SK-N-SH treated with all-trans-retinoic acid at 6 μM for 48 hours (cell line): ENCODE results near the gene ARSB.

Source experiments
- ATAC-seq: fragments of 200-7000 bp; cut with Tn5 transposase; 3 replicates; pipeline ENCODE4 v1.9.1; 2020; ENCODE audit warnings: mild to moderate bottlenecking, moderate library complexity
- ARNTL ChIP-seq: fragments of 450-650 bp; formaldehyde crosslinking; IDR thresholded peaks from 2 replicates; pipeline ENCODE4 v1.5.0; 2020; ENCODE audit warnings: low read depth, mild to moderate bottlenecking, moderate library complexity, borderline replicate concordance
- BACH2 ChIP-seq: fragments of 250-450 bp; sonication (Bioruptor Pico); IDR thresholded peaks from 2 replicates; pipeline ENCODE4 v1.9.0; 2021; ENCODE audit warnings: mild to moderate bottlenecking, borderline replicate concordance
- CSDC2 ChIP-seq: fragments of 250-450 bp; sonication (Bioruptor Pico); IDR thresholded peaks from 2 replicates; pipeline ENCODE4 v1.5.0; 2020; ENCODE audit warnings: mild to moderate bottlenecking, moderate library complexity
- ESRRG ChIP-seq: fragments of 250-450 bp; sonication (Bioruptor Pico); IDR thresholded peaks from 2 replicates; pipeline ENCODE4 v1.6.1; 2021; ENCODE audit warnings: mild to moderate bottlenecking
- GLIS3 ChIP-seq: fragments of 250-450 bp; sonication (Bioruptor Pico); IDR thresholded peaks from 2 replicates; pipeline ENCODE4 v1.5.0; 2020; ENCODE audit warnings: mild to moderate bottlenecking, moderate library complexity
- ISL1 ChIP-seq: fragments of 250-450 bp; sonication (Bioruptor Pico); IDR thresholded peaks from 2 replicates; pipeline ENCODE4 v2.1.2; 2022; ENCODE audit warnings: mild to moderate bottlenecking, moderate library complexity
- OSR1 ChIP-seq: fragments of 250-450 bp; sonication (Bioruptor Pico); IDR thresholded peaks from 2 replicates; pipeline ENCODE4 v1.8.0; 2022; ENCODE audit warnings: moderate library complexity, mild to moderate bottlenecking, inconsistent platforms
- PPARA ChIP-seq: fragments of 250-450 bp; sonication (Bioruptor Pico); IDR thresholded peaks from 2 replicates; pipeline ENCODE4 v1.5.0; 2020; ENCODE audit warnings: mild to moderate bottlenecking, borderline replicate concordance
- SNAI2 ChIP-seq: fragments of 250-450 bp; sonication (Bioruptor Pico); IDR thresholded peaks from 2 replicates; pipeline ENCODE4 v1.5.0; 2020; ENCODE audit warnings: mild to moderate bottlenecking, moderate library complexity
- TCF4 ChIP-seq: fragments of 250-450 bp; sonication (Bioruptor Pico); IDR thresholded peaks from 2 replicates; pipeline ENCODE4 v1.8.0; 2021; ENCODE audit warnings: mild to moderate bottlenecking, moderate library complexity, borderline replicate concordance
- TOX ChIP-seq: fragments of 250-450 bp; sonication (Bioruptor Pico); IDR thresholded peaks from 2 replicates; pipeline ENCODE4 v1.8.0; 2021; ENCODE audit warnings: mild to moderate bottlenecking, moderate library complexity, borderline replicate concordance
- ZC3H10 ChIP-seq: fragments of 250-450 bp; sonication (Bioruptor Pico); IDR thresholded peaks from 2 replicates; pipeline ENCODE4 v1.5.1; 2021; ENCODE audit warnings: mild to moderate bottlenecking, moderate library complexity
- ZFP3 ChIP-seq: fragments of 250-450 bp; sonication (Bioruptor Pico); IDR thresholded peaks from 2 replicates; pipeline ENCODE4 v1.5.0; 2020; ENCODE audit warnings: mild to moderate bottlenecking, moderate library complexity
- ZFP30 ChIP-seq: fragments of 450-650 bp; formaldehyde crosslinking; IDR thresholded peaks from 2 replicates; pipeline ENCODE4 v1.5.0; 2022; ENCODE audit warnings: mild to moderate bottlenecking, moderate library complexity
- ZNF565 ChIP-seq: fragments of 450-650 bp; formaldehyde crosslinking; conservative IDR thresholded peaks from 2 replicates; pipeline ENCODE4 v1.5.0; 2020; ENCODE audit warnings: low read depth, mild to moderate bottlenecking, moderate library complexity
- ZNF70 ChIP-seq: fragments of 450-650 bp; formaldehyde crosslinking; IDR thresholded peaks from 2 replicates; pipeline ENCODE4 v1.5.0; 2020; ENCODE audit warnings: mild to moderate bottlenecking, moderate library complexity
- ZNF8 ChIP-seq: fragments of 450-650 bp; formaldehyde crosslinking; IDR thresholded peaks from 2 replicates; pipeline ENCODE4 v1.5.0; 2020; ENCODE audit warnings: mild to moderate bottlenecking, moderate library complexity
- TF ChIP-seq, protein P1 (sequence below): fragments of 250-450 bp; sonication (Bioruptor Pico); IDR thresholded peaks from 2 replicates; pipeline ENCODE4 v1.8.0; 2020; ENCODE audit warnings: mild to moderate bottlenecking, moderate library complexity, borderline replicate concordance
- TF ChIP-seq, protein P2 (sequence below): fragments of 250-450 bp; sonication (Bioruptor Pico); IDR thresholded peaks from 2 replicates; pipeline ENCODE4 v1.5.1; 2020; ENCODE audit warnings: low read depth, mild to moderate bottlenecking, moderate library complexity
- TF ChIP-seq, protein P3 (sequence below): fragments of 250-450 bp; sonication (Bioruptor Pico); IDR thresholded peaks from 2 replicates; pipeline ENCODE4 v1.5.1; 2021; ENCODE audit warnings: mild to moderate bottlenecking, moderate library complexity
- TF ChIP-seq, protein P4 (sequence below): fragments of 250-450 bp; sonication (Bioruptor Pico); IDR thresholded peaks from 2 replicates; pipeline ENCODE4 v1.5.0; 2020; ENCODE audit warnings: mild to moderate bottlenecking, moderate library complexity
- TF ChIP-seq, protein P5 (sequence below): fragments of 250-450 bp; sonication (Bioruptor Pico); IDR thresholded peaks from 2 replicates; pipeline ENCODE4 v1.8.0; 2021; ENCODE audit warnings: low read depth, mild to moderate bottlenecking, moderate library complexity, borderline replicate concordance

ARSB gene

DNA sequence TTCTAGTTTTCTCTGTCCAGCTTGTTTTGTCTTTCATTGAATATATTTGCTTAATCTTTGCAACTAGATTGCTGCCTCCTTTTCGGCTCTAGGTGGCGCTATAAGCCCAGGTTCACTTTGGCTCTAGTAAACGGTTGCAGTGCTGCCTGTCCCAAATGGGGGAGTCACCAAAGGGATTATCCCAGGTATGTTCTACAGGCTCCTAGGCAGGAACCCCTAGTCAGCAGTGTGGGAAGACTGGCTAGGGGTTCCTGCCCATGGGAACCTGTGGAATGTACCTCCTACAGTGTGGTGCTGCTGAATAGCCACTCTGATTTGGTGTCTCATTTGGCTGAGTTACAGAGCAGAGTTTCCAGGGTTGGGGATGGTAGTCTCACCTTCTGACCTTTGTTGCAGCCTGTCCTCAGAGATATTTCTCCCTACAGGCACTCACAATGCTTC lies 85.2 kb downstream of the ARSB start:
- peak; percentile 69; the same call in 2 of the 3 replicates for ATAC-seq
- TF ChIP-seq, protein P1, sequence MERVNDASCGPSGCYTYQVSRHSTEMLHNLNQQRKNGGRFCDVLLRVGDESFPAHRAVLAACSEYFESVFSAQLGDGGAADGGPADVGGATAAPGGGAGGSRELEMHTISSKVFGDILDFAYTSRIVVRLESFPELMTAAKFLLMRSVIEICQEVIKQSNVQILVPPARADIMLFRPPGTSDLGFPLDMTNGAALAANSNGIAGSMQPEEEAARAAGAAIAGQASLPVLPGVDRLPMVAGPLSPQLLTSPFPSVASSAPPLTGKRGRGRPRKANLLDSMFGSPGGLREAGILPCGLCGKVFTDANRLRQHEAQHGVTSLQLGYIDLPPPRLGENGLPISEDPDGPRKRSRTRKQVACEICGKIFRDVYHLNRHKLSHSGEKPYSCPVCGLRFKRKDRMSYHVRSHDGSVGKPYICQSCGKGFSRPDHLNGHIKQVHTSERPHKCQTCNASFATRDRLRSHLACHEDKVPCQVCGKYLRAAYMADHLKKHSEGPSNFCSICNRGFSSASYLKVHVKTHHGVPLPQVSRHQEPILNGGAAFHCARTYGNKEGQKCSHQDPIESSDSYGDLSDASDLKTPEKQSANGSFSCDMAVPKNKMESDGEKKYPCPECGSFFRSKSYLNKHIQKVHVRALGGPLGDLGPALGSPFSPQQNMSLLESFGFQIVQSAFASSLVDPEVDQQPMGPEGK (CRISPR knock-in tag) = no peak
- TF ChIP-seq TOX (CRISPR knock-in tag) = no peak
- no peak for TF ChIP-seq SNAI2 (CRISPR knock-in tag)
- no peak for TF ChIP-seq ZFP3 (CRISPR knock-in tag)
- no peak for TF ChIP-seq ARNTL
- no peak for TF ChIP-seq ISL1 (CRISPR knock-in tag)
- TF ChIP-seq ESRRG (CRISPR knock-in tag) = no peak
- TF ChIP-seq OSR1 (CRISPR knock-in tag) = no peak
- no peak for TF ChIP-seq TCF4
- no peak for TF ChIP-seq ZFP30 (CRISPR knock-in tag)
- TF ChIP-seq, protein P2, sequence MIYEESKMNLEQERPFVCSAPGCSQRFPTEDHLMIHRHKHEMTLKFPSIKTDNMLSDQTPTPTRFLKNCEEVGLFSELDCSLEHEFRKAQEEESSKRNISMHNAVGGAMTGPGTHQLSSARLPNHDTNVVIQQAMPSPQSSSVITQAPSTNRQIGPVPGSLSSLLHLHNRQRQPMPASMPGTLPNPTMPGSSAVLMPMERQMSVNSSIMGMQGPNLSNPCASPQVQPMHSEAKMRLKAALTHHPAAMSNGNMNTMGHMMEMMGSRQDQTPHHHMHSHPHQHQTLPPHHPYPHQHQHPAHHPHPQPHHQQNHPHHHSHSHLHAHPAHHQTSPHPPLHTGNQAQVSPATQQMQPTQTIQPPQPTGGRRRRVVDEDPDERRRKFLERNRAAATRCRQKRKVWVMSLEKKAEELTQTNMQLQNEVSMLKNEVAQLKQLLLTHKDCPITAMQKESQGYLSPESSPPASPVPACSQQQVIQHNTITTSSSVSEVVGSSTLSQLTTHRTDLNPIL (CRISPR knock-in tag) = no peak
- no peak for TF ChIP-seq ZNF70 (CRISPR knock-in tag)
- TF ChIP-seq ZC3H10 (CRISPR knock-in tag) = no peak
- no peak for TF ChIP-seq ZNF565 (CRISPR knock-in tag)
- no peak for TF ChIP-seq PPARA (CRISPR knock-in tag)
- no peak for TF ChIP-seq ZNF8 (CRISPR knock-in tag)
- TF ChIP-seq, protein P3, sequence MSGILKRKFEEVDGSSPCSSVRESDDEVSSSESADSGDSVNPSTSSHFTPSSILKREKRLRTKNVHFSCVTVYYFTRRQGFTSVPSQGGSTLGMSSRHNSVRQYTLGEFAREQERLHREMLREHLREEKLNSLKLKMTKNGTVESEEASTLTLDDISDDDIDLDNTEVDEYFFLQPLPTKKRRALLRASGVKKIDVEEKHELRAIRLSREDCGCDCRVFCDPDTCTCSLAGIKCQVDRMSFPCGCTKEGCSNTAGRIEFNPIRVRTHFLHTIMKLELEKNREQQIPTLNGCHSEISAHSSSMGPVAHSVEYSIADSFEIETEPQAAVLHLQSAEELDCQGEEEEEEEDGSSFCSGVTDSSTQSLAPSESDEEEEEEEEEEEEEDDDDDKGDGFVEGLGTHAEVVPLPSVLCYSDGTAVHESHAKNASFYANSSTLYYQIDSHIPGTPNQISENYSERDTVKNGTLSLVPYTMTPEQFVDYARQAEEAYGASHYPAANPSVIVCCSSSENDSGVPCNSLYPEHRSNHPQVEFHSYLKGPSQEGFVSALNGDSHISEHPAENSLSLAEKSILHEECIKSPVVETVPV (CRISPR knock-in tag) = no peak
- TF ChIP-seq BACH2 = no peak
- TF ChIP-seq, protein P4, sequence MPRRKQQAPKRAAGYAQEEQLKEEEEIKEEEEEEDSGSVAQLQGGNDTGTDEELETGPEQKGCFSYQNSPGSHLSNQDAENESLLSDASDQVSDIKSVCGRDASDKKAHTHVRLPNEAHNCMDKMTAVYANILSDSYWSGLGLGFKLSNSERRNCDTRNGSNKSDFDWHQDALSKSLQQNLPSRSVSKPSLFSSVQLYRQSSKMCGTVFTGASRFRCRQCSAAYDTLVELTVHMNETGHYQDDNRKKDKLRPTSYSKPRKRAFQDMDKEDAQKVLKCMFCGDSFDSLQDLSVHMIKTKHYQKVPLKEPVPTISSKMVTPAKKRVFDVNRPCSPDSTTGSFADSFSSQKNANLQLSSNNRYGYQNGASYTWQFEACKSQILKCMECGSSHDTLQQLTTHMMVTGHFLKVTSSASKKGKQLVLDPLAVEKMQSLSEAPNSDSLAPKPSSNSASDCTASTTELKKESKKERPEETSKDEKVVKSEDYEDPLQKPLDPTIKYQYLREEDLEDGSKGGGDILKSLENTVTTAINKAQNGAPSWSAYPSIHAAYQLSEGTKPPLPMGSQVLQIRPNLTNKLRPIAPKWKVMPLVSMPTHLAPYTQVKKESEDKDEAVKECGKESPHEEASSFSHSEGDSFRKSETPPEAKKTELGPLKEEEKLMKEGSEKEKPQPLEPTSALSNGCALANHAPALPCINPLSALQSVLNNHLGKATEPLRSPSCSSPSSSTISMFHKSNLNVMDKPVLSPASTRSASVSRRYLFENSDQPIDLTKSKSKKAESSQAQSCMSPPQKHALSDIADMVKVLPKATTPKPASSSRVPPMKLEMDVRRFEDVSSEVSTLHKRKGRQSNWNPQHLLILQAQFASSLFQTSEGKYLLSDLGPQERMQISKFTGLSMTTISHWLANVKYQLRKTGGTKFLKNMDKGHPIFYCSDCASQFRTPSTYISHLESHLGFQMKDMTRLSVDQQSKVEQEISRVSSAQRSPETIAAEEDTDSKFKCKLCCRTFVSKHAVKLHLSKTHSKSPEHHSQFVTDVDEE (CRISPR knock-in tag) = no peak
- no peak for TF ChIP-seq GLIS3
- TF ChIP-seq, all 23 proteins: peak for 0

DNA sequence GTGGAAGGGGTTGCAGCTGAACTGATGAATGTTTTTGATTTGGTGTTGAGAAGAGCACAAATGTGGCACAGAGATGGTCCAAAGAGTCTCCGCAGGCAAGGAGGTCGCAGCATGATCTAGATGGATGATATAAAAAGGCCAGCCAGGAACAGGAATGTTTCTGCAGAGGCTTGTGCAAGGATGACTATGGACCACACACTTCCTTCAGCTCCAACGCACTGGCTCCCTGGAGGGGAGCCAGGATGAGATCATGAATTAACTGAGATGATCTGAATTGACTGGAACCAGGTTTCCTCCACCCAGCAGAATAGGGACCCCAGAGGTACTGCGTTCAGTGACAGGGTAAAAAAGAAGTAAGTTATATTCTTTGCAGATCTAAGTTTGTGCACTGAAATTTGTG lies 89.0 kb downstream of the ARSB start:
- TF ChIP-seq, protein P4 (CRISPR knock-in tag) = 0 out of 2 replicates have a peak, but pooled peaks have one; percentile 42
- no peak for TF ChIP-seq CSDC2 (CRISPR knock-in tag)
- no peak for TF ChIP-seq ISL1 (CRISPR knock-in tag)
- TF ChIP-seq ZFP30 (CRISPR knock-in tag) = no peak
- TF ChIP-seq, all 23 proteins: peak for 1
- peak; percentile 78 for ATAC-seq

DNA sequence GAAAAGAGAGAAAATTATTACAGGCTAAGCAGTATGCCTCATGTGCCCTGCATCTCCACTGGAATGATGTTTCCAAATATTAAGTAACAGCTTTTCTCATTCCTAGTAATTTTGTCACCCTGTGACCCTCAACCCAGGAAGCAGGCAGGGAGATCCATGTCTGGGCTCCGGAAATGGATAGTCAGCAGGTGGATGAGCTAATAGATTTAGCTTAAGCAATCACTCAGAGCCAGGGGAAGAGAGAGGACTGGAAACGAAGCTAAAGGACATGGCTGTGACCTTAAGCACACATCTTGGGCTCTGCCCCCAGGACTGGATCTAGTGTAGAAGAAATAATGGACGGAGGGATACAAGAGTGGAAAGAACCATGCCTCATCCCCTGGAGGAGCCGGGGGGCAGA lies 89.5 kb downstream of the ARSB start:
- no peak; the same call in 2 of the 3 replicates for ATAC-seq
- TF ChIP-seq SNAI2 (CRISPR knock-in tag) (no peak), CSDC2 (CRISPR knock-in tag) (no peak)
- TF ChIP-seq, protein P5, sequence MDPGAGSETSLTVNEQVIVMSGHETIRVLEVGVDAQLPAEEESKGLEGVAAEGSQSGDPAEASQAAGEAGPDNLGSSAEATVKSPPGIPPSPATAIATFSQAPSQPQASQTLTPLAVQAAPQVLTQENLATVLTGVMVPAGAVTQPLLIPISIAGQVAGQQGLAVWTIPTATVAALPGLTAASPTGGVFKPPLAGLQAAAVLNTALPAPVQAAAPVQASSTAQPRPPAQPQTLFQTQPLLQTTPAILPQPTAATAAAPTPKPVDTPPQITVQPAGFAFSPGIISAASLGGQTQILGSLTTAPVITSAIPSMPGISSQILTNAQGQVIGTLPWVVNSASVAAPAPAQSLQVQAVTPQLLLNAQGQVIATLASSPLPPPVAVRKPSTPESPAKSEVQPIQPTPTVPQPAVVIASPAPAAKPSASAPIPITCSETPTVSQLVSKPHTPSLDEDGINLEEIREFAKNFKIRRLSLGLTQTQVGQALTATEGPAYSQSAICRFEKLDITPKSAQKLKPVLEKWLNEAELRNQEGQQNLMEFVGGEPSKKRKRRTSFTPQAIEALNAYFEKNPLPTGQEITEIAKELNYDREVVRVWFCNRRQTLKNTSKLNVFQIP = no peak
